MCF 10A (cell line): Measurements from ENCODE around the gene AARS2. TPM values are rescaled to one million over a fixed set of nuclear protein-coding genes. Genes with fewer than 3 reads are reported as not detected.
A peak's percentile ranks its signal among the peaks of the same experiment; 100 is the strongest.

ENCODE experiments used
- BruUV-seq: library from RNA; stranded (reverse); fragments of 400-500 nt; replicated peaks from 2 replicates; lab custom pipeline; 2021; lab: Mats Ljungman, UMichigan
- CTCF ChIA-PET: fragments of 300-600 bp; sonication (Branson Sonifier 250); formaldehyde crosslinking; extraction: SDS; loops from one replicate; lab custom pipeline; 2021; ENCODE audit warnings: antibody characterized with exemption, inconsistent platforms; lab: Yijun Ruan, JAX
- POLR2A ChIA-PET: fragments of 300-600, 350-650 bp; sonication (Branson Sonifier 250); formaldehyde crosslinking; extraction: SDS; loops from one replicate; lab custom pipeline; 2020; ENCODE audit warnings: antibody characterized with exemption, inconsistent platforms; lab: Yijun Ruan, JAX
- DNase-seq: peaks from one replicate; pipeline ENCODE4 v3.0.0-alpha.2; 2018; ENCODE audit not compliant: unreplicated experiment
- H3K27ac Mint-ChIP-seq: one replicate; pipeline ENCODE4 v1.8.0; 2022; ENCODE audit warnings: mild to moderate bottlenecking, low read depth, mixed read lengths; ENCODE audit not compliant: unreplicated experiment
- H3K27me3 Mint-ChIP-seq: one replicate; pipeline ENCODE4 v1.8.0; 2022; ENCODE audit warnings: mixed read lengths; ENCODE audit not compliant: insufficient read depth, unreplicated experiment
- H3K36me3 Mint-ChIP-seq: one replicate; pipeline ENCODE4 v1.8.0; 2022; ENCODE audit warnings: mild to moderate bottlenecking, moderate library complexity, mixed read lengths; ENCODE audit not compliant: insufficient read depth, unreplicated experiment
- H3K4me1 Mint-ChIP-seq: one replicate; pipeline ENCODE4 v1.8.0; 2022; ENCODE audit warnings: mixed read lengths; ENCODE audit not compliant: insufficient read depth, unreplicated experiment
- H3K4me3 Mint-ChIP-seq: one replicate; pipeline ENCODE4 v1.8.0; 2022; ENCODE audit warnings: mild to moderate bottlenecking, moderate library complexity, mixed read lengths; ENCODE audit not compliant: unreplicated experiment
- H3K9me3 Mint-ChIP-seq: one replicate; pipeline ENCODE4 v1.8.0; 2022; ENCODE audit warnings: mixed read lengths; ENCODE audit not compliant: unreplicated experiment
- intact Hi-C: fragments of 100-400 bp; cut with micrococcal nuclease; formaldehyde crosslinking; loops from 2 replicates; pipeline ENCODE4 v1.14.1; 2022
- total RNA-seq: library from RNA; stranded (reverse); gene quantifications from 2 replicates; pipeline ENCODE4 v1.2.3, GENCODE V29; 2022
- TF ChIP-seq, protein P1 (sequence below): fragments of 200-600 bp; IDR thresholded peaks from one replicate; pipeline ENCODE4 v1.8.0; 2022; ENCODE audit warnings: antibody characterized with exemption, mild to moderate bottlenecking; ENCODE audit not compliant: unreplicated experiment

The AARS2 gene
- total RNA-seq, 1 experiment from 2014 or later = 15.5 TPM

DNA sequence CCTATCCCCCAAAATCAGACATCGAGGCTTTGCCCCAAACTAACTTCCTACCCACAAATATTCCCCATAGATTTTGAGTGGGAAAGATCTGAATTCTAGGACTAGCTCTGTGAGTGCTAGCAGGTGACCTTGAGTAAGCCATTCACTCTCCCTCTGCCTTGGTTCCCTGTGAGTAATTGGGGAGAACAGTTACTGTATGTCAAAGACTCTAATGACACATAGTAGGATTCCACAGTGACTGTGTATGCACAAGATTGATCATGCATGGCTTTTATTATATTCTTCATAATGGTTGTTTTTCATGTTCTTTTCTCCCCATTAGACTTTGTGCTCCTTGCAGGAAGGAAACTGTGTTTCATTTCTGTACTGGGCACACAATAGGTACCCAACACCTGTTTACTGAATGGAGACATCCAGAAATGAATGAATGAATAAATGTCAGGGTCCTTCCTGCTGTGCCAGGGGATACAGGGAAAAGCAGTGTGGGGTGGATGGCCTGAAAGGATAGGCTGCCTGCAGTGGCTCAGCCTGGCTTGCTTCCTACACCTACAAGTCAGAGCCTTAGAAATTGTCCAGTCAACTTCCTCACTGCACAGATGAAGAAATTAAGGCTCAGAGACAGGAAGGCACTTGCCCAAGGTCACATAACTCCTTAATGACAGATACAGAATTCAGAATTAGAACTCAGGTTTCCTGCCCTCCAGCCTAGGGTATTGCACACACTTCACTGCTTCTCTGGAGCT lies 43.8 kb downstream of the AARS2 start:
- intact Hi-C loops = loop anchor here (2.0 to 5.0 kb wide), 2 partner anchors 35 to 188 kb away; no protein-coding TSS in a partner anchor
- no peaks in the 10 kb centered on the region for H3K36me3 Mint-ChIP-seq
- peaks cover 5% of the 10 kb centered on the region for H3K4me1 Mint-ChIP-seq
- no peak overlapping the region for H3K27ac Mint-ChIP-seq
- H3K9me3 Mint-ChIP-seq = no peaks in the 10 kb centered on the region
- TF ChIP-seq, protein P1, sequence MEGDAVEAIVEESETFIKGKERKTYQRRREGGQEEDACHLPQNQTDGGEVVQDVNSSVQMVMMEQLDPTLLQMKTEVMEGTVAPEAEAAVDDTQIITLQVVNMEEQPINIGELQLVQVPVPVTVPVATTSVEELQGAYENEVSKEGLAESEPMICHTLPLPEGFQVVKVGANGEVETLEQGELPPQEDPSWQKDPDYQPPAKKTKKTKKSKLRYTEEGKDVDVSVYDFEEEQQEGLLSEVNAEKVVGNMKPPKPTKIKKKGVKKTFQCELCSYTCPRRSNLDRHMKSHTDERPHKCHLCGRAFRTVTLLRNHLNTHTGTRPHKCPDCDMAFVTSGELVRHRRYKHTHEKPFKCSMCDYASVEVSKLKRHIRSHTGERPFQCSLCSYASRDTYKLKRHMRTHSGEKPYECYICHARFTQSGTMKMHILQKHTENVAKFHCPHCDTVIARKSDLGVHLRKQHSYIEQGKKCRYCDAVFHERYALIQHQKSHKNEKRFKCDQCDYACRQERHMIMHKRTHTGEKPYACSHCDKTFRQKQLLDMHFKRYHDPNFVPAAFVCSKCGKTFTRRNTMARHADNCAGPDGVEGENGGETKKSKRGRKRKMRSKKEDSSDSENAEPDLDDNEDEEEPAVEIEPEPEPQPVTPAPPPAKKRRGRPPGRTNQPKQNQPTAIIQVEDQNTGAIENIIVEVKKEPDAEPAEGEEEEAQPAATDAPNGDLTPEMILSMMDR = no peak
- H3K4me3 Mint-ChIP-seq = no peak overlapping the region
- DNase-seq = no peak
- BruUV-seq = no TSS peak
- CTCF ChIA-PET = interaction anchor here (0.6 to 5.8 kb wide), 6 partner anchors 27 to 1236 kb away, joined by 3 to 214 read pairs (median 4); no protein-coding TSS in a partner anchor
- peaks cover 33% of the 10 kb centered on the region for H3K27me3 Mint-ChIP-seq
- POLR2A ChIA-PET = interaction anchor here (0.7 to 4.2 kb wide), 2 partner anchors 38 to 70 kb away, joined by 3 to 17 read pairs; no protein-coding TSS in a partner anchor

DNA sequence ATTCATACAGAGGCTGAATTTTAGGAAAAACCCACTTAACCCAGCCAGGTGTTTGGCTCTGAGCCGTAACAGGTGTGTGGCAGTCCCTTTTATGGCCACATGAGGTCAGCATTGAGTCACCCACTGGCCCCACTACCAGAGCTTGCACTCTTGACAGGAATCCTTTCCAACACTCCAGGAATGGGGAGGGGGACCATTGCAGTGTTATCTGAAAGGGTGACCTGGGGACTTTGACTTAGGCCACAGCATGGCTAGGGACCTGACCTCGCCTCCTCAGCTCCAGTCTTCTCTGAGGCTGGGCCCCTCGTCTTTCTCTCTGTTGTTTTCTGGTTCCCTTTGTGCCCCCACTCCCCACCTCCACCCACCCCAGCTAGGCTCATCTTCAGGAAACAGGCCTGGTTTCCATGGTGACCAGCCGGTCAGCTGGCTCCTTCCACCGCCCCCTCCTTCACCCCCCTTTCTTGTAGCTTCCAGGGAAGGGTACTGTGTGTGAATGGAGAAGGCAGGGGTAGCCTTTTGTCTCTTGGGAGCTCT lies 45.0 kb downstream of the AARS2 start:
- Mint-ChIP-seq H3K27me3 (peaks cover 25% of the 10 kb centered on the region), H3K27ac (no peak overlapping the region), H3K4me3 (no peak overlapping the region), H3K36me3 (no peaks in the 10 kb centered on the region), H3K4me1 (peaks cover 17% of the 10 kb centered on the region), H3K9me3 (no peaks in the 10 kb centered on the region)
- intact Hi-C loops = loop anchor here (1.0 to 5.0 kb wide), 3 partner anchors 37 to 189 kb away; no protein-coding TSS in a partner anchor
- no TSS peak for BruUV-seq
- ChIA-PET CTCF (interaction anchor here (0.6 to 5.8 kb wide), 32 partner anchors 10 to 1624 kb away, joined by 3 to 214 read pairs (median 4); partner anchors contain the start of gene AARS2), POLR2A (interaction anchor here (0.6 to 4.2 kb wide), 5 partner anchors 15 to 164 kb away, joined by 3 to 17 read pairs (median 7); partner anchors contain the start of gene AARS2)
- TF ChIP-seq, protein P1 = peak; percentile 98
- peak; percentile 66 for DNase-seq

DNA sequence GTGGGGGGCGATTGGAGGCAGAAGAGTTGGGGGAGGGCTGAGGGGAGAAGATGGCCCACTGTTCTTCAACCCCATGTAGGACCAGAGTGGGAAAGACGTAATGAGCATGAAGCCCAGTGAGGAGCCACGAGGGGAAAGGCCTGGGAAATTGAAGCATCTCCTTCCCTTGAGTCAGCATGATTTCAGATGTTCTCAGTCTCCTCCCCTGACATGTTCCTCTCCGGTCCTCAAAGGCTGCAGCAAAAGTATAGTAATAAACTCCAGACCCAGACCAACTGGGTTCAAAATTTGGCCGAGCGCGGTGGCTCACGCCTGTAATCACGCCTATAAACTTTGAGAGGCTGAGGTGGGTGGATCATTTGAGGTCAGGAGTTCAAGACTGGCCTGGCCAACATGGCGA lies 45.9 kb downstream of the AARS2 start:
- Mint-ChIP-seq H3K27ac (no peak overlapping the region), H3K9me3 (no peaks in the 10 kb centered on the region), H3K4me1 (peaks cover 23% of the 10 kb centered on the region), H3K36me3 (no peaks in the 10 kb centered on the region), H3K4me3 (no peak overlapping the region), H3K27me3 (peaks cover 16% of the 10 kb centered on the region)
- TF ChIP-seq, protein P1 = no peak
- DNase-seq = no peak
- intact Hi-C loops = loop anchor here (5.0 kb wide), 1 partner anchor 190 kb away; no protein-coding TSS in a partner anchor
- POLR2A ChIA-PET = interaction anchor here (0.7 to 4.2 kb wide), 5 partner anchors 14 to 192 kb away, joined by 3 to 17 read pairs (median 7); partner anchors contain the start of gene AARS2
- CTCF ChIA-PET = interaction anchor here (0.6 to 5.8 kb wide), 22 partner anchors 10 to 633 kb away, joined by 3 to 214 read pairs (median 6); partner anchors contain the start of genes AARS2 and SLC35B2
- BruUV-seq = no TSS peak
